ENCODE results near the gene KIAA1549.

- no peak for TF ChIP-seq CTCF (IDR thresholded peaks at IDR 0.05)
- TF ChIP-seq POLR2A (IDR thresholded peaks at IDR 0.05): no peak
- no peak for TF ChIP-seq EP300 (IDR thresholded peaks at IDR 0.05)
These were observed 85.5 kb downstream of the KIAA1549 start for GRCh38 chr7:138895679-138896078.

Measured in stomach (tissue), 4 donors.